HG03520 (cell line): ENCODE data around the gene CDKL5.
"Not testable (repeated sequence)": the region's sequence is repeated elsewhere in the genome, so short reads cannot be mapped to it uniquely, and the experiment has no call there.

Experiments
- ATAC-seq: cut with Tn5 transposase; IDR thresholded peaks from one replicate; pipeline ENCODE4 v1.9.1; 2021; ENCODE audit warnings: mild to moderate bottlenecking, moderate library complexity; ENCODE audit not compliant: unreplicated experiment

CDKL5 gene

GRCh38 chrX:18573556-18573955 is 148.1 kb downstream of the CDKL5 start:
- no peak for ATAC-seq

- no peak for ATAC-seq
Observed at GRCh38 chrX:18574591-18574990, 149.2 kb downstream of the CDKL5 start.

GRCh38 chrX:18575744-18576143 is 150.3 kb downstream of the CDKL5 start:
- ATAC-seq: no peak

- no peak for ATAC-seq
Observed at GRCh38 chrX:18577400-18577799, 152.0 kb downstream of the CDKL5 start.

GRCh38 chrX:18578546-18578945 is 153.1 kb downstream of the CDKL5 start:
- ATAC-seq: no peak

- no peak for ATAC-seq
Observed at GRCh38 chrX:18579495-18579894, 154.1 kb downstream of the CDKL5 start.

GRCh38 chrX:18582910-18583493 is 157.6 kb downstream of the CDKL5 start:
- no peak for ATAC-seq

- not testable (repeated sequence) for ATAC-seq
Observed at GRCh38 chrX:18589292-18589691, 163.9 kb downstream of the CDKL5 start.

- ATAC-seq: no peak
Observed at GRCh38 chrX:18591834-18592233, 166.4 kb downstream of the CDKL5 start.

GRCh38 chrX:18594079-18594478 is 168.7 kb downstream of the CDKL5 start:
- ATAC-seq: no peak

GRCh38 chrX:18596096-18596495 is 170.7 kb downstream of the CDKL5 start:
- no peak for ATAC-seq

GRCh38 chrX:18598413-18598812 is 173.0 kb downstream of the CDKL5 start:
- ATAC-seq: no peak

- no peak for ATAC-seq
Observed at GRCh38 chrX:18607966-18608365, 182.6 kb downstream of the CDKL5 start.

GRCh38 chrX:18613930-18614639 is 188.7 kb downstream of the CDKL5 start:
- ATAC-seq: no peak

- no peak for ATAC-seq
Observed at GRCh38 chrX:18616688-18617406, 191.4 kb downstream of the CDKL5 start.

GRCh38 chrX:18617407-18617750 is 192.0 kb downstream of the CDKL5 start:
- ATAC-seq: no peak

- no peak for ATAC-seq
Observed at GRCh38 chrX:18619288-18619687, 193.9 kb downstream of the CDKL5 start.

GRCh38 chrX:18620349-18620748 is 194.9 kb downstream of the CDKL5 start:
- no peak for ATAC-seq

GRCh38 chrX:18624599-18624998 is 199.2 kb downstream of the CDKL5 start:
- ATAC-seq: no peak

GRCh38 chrX:18630934-18631333 is 205.5 kb downstream of the CDKL5 start:
- no peak for ATAC-seq

- no peak for ATAC-seq
Observed at GRCh38 chrX:18638398-18638797, 213.0 kb downstream of the CDKL5 start.

- no peak for ATAC-seq
Observed at GRCh38 chrX:18639280-18639679, 213.9 kb downstream of the CDKL5 start.
